GM19025 (cell line): Measurements from ENCODE around the gene ZNF768.

ENCODE experiments used
- ATAC-seq: cut with Tn5 transposase; IDR thresholded peaks from one replicate; pipeline ENCODE4 v1.9.1; 2021; ENCODE audit warnings: mild to moderate bottlenecking, low read depth, moderate library complexity; ENCODE audit not compliant: unreplicated experiment

The ZNF768 gene

GRCh38 chr16:30526137-30526822, at the start of gene ZNF768:
ZNF768 (minus strand) TSS chr16:30526566; CDS start chr16:30526413, 153 bp downstream.
- peak; percentile 22 for ATAC-seq

DNA sequence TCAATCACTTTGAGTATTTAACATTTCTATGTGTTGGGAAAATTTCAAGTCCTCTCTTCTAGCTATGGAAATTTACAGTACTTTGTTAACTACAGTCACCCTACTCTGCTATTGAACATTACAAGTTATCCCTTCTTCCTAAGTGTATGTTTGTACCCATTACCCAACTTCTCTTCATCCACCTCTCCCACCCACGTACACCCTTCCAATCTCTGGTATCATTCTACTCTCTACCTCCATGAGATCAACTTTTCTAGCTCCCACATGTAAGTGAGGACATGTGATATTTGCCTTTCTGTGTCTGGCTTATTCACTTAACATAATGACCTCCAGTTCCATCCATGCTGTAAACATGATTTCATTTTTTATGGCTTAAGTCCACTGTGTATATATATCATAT, 48.3 kb upstream of the ZNF768 start:
- ATAC-seq = no peak

GRCh38 chr16:30571445-30572322, 45.3 kb upstream of the ZNF768 start, which contains the start of gene ZNF688:
ZNF688 (minus strand) TSS chr16:30571714; CDS start chr16:30571629, 85 bp downstream.
- ATAC-seq = peak; percentile 65

- no peak for ATAC-seq
Measured at GRCh38 chr16:30570636-30571444, 44.5 kb upstream of the ZNF768 start.

- ATAC-seq = no peak
Measured at GRCh38 chr16:30569746-30570635, 43.6 kb upstream of the ZNF768 start.

DNA sequence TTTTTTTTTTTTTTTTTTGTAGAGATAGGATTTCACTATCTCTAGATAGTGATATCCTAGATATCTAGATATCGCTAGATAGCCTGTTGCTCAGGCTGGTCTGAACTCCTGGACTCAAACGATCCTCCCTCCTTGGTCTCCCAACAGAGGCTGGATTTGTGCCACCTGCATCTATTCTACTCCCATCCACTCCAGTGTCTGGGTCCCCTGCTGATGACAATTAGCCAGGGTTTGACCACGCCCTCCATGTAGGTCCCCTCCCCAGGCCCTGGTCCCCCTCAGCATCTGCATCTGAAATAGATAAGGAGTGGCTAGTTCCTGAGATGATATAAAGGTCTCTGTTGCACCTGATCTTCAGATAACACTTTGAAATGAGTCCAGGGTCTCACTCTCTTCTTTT, 42.9 kb upstream of the ZNF768 start:
- ATAC-seq = no peak

GRCh38 chr16:30567991-30568638, 41.7 kb upstream of the ZNF768 start:
- ATAC-seq = peak; percentile 42

- no peak for ATAC-seq
Measured at GRCh38 chr16:30567160-30567990, 41.0 kb upstream of the ZNF768 start.

- ATAC-seq = no peak
Measured at GRCh38 chr16:30566531-30566930, 40.2 kb upstream of the ZNF768 start.

- no peak for ATAC-seq
Measured at GRCh38 chr16:30565984-30566383, 39.6 kb upstream of the ZNF768 start.

GRCh38 chr16:30565526-30565925, 39.2 kb upstream of the ZNF768 start:
- ATAC-seq = no peak

DNA sequence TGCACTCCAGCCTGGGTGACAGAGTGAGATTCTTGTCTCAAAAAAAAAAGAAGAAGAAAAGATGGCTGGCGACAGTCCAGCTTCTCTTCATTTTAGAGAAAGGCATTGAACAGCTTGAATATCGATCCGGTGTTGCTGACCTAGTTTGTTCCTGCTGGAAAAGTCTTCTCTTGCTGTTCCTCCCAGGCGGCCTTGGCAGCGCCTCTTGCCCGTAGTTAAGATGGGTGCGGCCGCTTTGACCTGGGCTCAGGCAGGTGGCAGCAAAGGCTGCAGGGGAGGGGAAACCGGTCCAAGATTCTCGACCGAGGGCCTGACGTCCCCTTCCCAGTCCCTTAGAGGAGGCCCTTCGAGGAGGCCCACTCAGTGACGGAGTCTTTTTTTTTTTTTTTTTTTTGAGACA, 35.7 kb upstream of the ZNF768 start:
- no peak for ATAC-seq

- no peak for ATAC-seq
Measured at GRCh38 chr16:30561089-30561816, 34.9 kb upstream of the ZNF768 start.

DNA sequence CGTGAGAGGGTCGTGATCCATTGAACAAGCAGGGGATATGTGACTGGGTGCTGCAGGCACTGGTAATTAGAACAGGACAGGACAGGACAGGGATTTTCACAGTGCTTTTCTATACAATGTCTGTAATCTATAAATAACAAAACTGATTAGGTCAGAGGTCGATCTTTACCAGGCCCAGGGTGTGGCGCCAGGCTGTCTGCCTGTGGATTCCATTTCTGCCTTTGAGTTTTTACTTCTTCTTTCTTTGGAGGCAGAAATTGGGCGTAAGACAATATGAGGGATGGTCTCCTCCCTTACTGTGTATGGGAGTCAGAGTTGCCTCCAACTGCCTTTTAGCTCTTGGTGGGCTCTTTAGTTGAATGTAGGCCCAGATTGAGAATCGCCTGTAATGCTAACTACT, 33.3 kb upstream of the ZNF768 start:
- ATAC-seq = no peak

DNA sequence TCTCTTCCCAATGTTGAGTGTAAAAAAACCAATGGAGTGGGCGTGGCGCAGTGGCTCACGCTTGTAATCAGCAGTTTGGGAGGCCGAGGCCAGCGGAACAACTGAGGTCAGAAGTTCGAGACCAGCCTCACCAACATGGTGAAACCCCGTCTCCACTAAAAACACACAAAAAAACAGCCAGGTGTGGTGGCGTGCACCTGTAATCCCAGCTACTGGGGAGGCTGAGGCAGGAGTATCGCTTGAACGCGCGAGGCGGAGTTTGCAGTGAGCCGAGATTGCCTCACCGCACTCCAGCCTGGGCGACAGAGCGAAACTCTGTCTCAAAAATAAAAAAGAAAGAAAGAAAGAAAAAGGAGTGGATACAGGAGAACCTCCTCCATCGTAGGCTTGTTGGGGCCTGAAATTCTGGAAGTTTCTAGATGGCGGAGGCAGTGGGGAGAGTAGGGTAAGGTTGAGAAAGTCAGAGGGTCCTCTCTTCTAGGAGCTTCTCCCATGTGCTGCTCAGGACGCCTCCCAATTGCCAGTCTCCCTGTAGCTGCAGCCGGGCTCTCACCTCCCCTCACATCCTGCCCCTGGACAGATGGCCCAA, 32.5 kb upstream of the ZNF768 start:
- no peak for ATAC-seq

- peak; percentile 81 for ATAC-seq
Measured at GRCh38 chr16:30557957-30558788, 31.8 kb upstream of the ZNF768 start, which contains the start of gene ZNF764. ZNF764 (minus strand) TSS chr16:30558374; CDS start chr16:30558182, 192 bp downstream.

DNA sequence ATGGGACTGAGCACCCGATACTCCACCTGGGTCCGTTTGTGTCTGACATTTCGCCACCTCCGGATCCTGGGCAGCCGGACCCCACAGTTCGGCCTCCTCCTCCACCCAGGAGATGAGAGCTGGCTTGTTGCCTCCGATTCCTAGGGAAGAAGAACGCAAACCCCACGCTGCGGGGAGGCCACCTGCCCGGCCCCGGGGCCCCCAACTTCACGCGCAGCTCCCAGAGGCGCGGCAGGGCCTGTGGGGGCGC, 31.3 kb upstream of the ZNF768 start:
- no peak for ATAC-seq
